Uterus (tissue), 4 donors: ENCODE results near the gene CXCL14. TPM values are rescaled to one million over a fixed set of nuclear protein-coding genes. Genes with fewer than 3 reads are reported as not detected.

Experiments used
- DNase-seq, 2 donors: peaks; one replicate each; pipeline ENCODE4 v3.0.0-alpha.2; 2019 to 2020
- H3K27ac ChIP-seq, 2 donors: fragments of 200-600 bp; sonication (generic); 1 replicate in 1 of 2; 2 replicates in 1 of 2; pipeline ENCODE4 v1.5.1; 2016 to 2018
- H3K27me3 ChIP-seq, 2 donors: fragments of 200-600 bp; sonication (generic); one replicate each; pipeline ENCODE4 v1.5.1; 2018 to 2019; ENCODE audit warnings: control low read depth in 1 of 2
- H3K36me3 ChIP-seq, 2 donors: fragments of 200-600 bp; sonication (generic); one replicate each; pipeline ENCODE4 v1.5.1; 2019; ENCODE audit warnings: control low read depth in 1 of 2
- H3K4me1 ChIP-seq, 2 donors: fragments of 200-600 bp; sonication (generic); one replicate each; pipeline ENCODE4 v1.5.1; 2018 to 2019; ENCODE audit warnings: control low read depth in 1 of 2
- H3K4me3 ChIP-seq, 2 donors: fragments of 200-600 bp; sonication (generic); 1 replicate in 1 of 2; 2 replicates in 1 of 2; pipeline ENCODE4 v1.5.1; 2018 to 2019; ENCODE audit warnings: mild to moderate bottlenecking in 1 of 2
- H3K9me3 ChIP-seq, 2 donors: fragments of 200-600 bp; sonication (generic); one replicate each; pipeline ENCODE4 v1.5.1; 2019; ENCODE audit warnings: control low read depth in 1 of 2
- CTCF ChIP-seq, 4 experiments: fragments of 200-600 bp in 2 of 4; fragments of 450-650 bp in 2 of 4; sonication (generic) in 2 of 4; IDR thresholded peaks; one replicate each; pipeline ENCODE4 v1.5.1; 2016 to 2019; ENCODE audit warnings: antibody characterized with exemption in 4 of 4, mild to moderate bottlenecking in 2 of 4, moderate library complexity in 1 of 4
- POLR2A ChIP-seq, 2 donors: fragments of 450-650 bp; IDR thresholded peaks; one replicate each; pipeline ENCODE4 v1.6.1; 2016; ENCODE audit warnings: antibody characterized with exemption in 2 of 2, mild to moderate bottlenecking in 1 of 2, moderate library complexity in 1 of 2
- intact Hi-C: fragments of 100-400 bp; cut with DNase I; formaldehyde crosslinking; loops from one replicate; pipeline ENCODE4 v1.15.1; 2023; ENCODE audit warnings: low total_unique reads
- total RNA-seq, 4 donors: library from RNA; depleted of rRNA in 3 of 4; stranded (reverse); fragments of >200 nt in 3 of 4; gene quantifications; one replicate each; pipeline versions ENCODE4 v1.1.0 to v1.2.4, GENCODE V29; 2014 to 2023
- donor health status: DM: yes; HTN: yes; CAD: no.

The CXCL14 gene
- total RNA-seq, 4 donors from 2014 or later = 1.4 to 10.9 (median 3.5) TPM

DNA sequence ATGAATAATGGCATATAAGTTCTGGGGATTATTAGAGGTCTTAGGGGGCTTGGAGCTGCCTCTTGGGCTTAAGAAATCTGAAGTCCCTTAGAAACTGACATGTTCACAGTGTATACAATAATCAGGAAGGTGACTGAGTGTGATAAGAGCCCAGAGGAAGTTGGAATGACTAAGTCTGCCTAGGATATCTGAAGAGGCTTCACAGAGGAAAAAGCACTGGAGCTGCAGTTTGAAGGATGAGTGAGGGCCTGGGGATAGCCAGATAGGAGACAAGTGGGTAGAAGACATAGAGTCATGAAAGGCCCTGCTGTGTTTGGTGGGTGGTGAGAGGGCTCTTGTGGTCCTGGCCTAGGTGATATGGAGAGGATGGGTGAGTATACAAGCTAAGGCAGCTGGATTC, 51.9 kb downstream of the CXCL14 start:
- peaks cover 0 to 3% of the 10 kb centered on the region in 2 donors for H3K27me3 ChIP-seq
- H3K27ac ChIP-seq = no peak overlapping the region
- no peaks in the 10 kb centered on the region for H3K4me1 ChIP-seq
- no peak for TF ChIP-seq CTCF (IDR thresholded peaks at IDR 0.05)
- TF ChIP-seq POLR2A (IDR thresholded peaks at IDR 0.05) = no peak
- no peaks in the 10 kb centered on the region for H3K36me3 ChIP-seq
- intact Hi-C loops = no loop called here
- H3K9me3 ChIP-seq = no peaks in the 10 kb centered on the region
- DNase-seq = no peak
- H3K4me3 ChIP-seq = no peak overlapping the region

- DNase-seq = no peak
- Histone ChIP-seq H3K27me3 (no peaks in the 10 kb centered on the region), H3K4me1 (no peaks in the 10 kb centered on the region), H3K9me3 (no peaks in the 10 kb centered on the region), H3K27ac (no peak overlapping the region), H3K36me3 (no peaks in the 10 kb centered on the region), H3K4me3 (no peak overlapping the region)
- TF ChIP-seq CTCF (IDR thresholded peaks at IDR 0.05) (no peak), POLR2A (IDR thresholded peaks at IDR 0.05) (no peak)
- intact Hi-C loops = no loop called here
Measured at GRCh38 chr5:135521964-135522363, 56.8 kb downstream of the CXCL14 start.

Other genes starting within 250 kb of the CXCL14 start
- gene MACROH2A1, start 179.8 kb downstream of the CXCL14 start, total RNA-seq = 100 to 1,000 TPM; 121 to 200 (median 141) TPM
- not detected for gene DCANP1, start 131.6 kb downstream of the CXCL14 start, total RNA-seq
- gene TIFAB, start 126.6 kb downstream of the CXCL14 start, total RNA-seq = under 1 TPM in 1 of 4 donors, not detected in 3; 0.28 TPM
- gene NEUROG1, start 43.0 kb downstream of the CXCL14 start, total RNA-seq = not detected